ENCODE data around the gene BRAT1. TPM values are rescaled to one million over a fixed set of nuclear protein-coding genes. Genes with fewer than 3 reads are reported as not detected.

Gene BRAT1
- 24.6 TPM for total RNA-seq
- 10 to 100 TPM; 21.4 to 36.6 (median 32.1) TPM for polyA plus RNA-seq

- no peaks in the 10 kb centered on the region for H3K9me3 Mint-ChIP-seq
- Histone ChIP-seq H3K27ac (ENCODE audit: insufficient read depth, low read length, poor library complexity, severe bottlenecking) (peak within 1 kb of the TSS; percentile 90), H3K36me3 (ENCODE audit: control insufficient read depth, insufficient read depth, low read length) (no peaks in the 10 kb centered on the region), H3K4me1 (ENCODE audit: control insufficient read depth, insufficient read depth, low read length, poor library complexity, severe bottlenecking) (peaks cover 44% of the 10 kb centered on the region), H3K9me3 (ENCODE audit: control insufficient read depth in 2 of 2, low read length in 2 of 2) (no peaks in the 10 kb centered on the region), H3K4me3 (ENCODE audit: low read depth, low read length) (peak within 1 kb of the TSS; percentile 59), H3K27me3 (ENCODE audit: control insufficient read depth, insufficient read depth, low read length) (no peaks in the 10 kb centered on the region)
- H3K36me3 Mint-ChIP-seq = no peaks in the 10 kb centered on the region
- peaks cover 0 to 57% (median 28%) of the 10 kb centered on the region in 4 donors for H3K4me1 Mint-ChIP-seq
- H3K27ac Mint-ChIP-seq = peak within 1 kb of the TSS; percentile 75 to 89 (median 85)
- ATAC-seq (ENCODE audit: low read depth in 2 of 2) (peak; percentile 87 to 90), DNase-seq (peak; percentile 91 to 94 (median 92))
- H3K4me3 Mint-ChIP-seq = peak within 1 kb of the TSS; percentile 87 to 95 (median 93)
- H3K27me3 Mint-ChIP-seq = no peaks in the 10 kb centered on the region
These were observed at the start of gene BRAT1 for GRCh38 chr7:2555121-2556052. Gene BRAT1 (minus strand): TSS chr7:2555524. CDS start chr7:2554431, 1,093 bp downstream.

GRCh38 chr7:2604608-2605174, 49.4 kb upstream of the BRAT1 start:
- Histone ChIP-seq H3K27me3 (ENCODE audit: control insufficient read depth, insufficient read depth, low read length) (no peaks in the 10 kb centered on the region), H3K4me1 (ENCODE audit: control insufficient read depth, insufficient read depth, low read length, poor library complexity, severe bottlenecking) (no peaks in the 10 kb centered on the region)

GRCh38 chr7:2603044-2603965, 48.0 kb upstream of the BRAT1 start:
- ATAC-seq (ENCODE audit: low read depth in 2 of 2) = no peak
- Mint-ChIP-seq H3K36me3 (peaks cover 8% of the 10 kb centered on the region), H3K4me1 (peaks cover 0 to 3% (median 0%) of the 10 kb centered on the region in 4 donors), H3K9me3 (no peaks in the 10 kb centered on the region), H3K27ac (peak overlapping the region in 2 of 3 donors; percentile 25 to 69), H3K27me3 (no peaks in the 10 kb centered on the region), H3K4me3 (no peak overlapping the region)
- Histone ChIP-seq H3K4me3 (ENCODE audit: low read depth, low read length) (no peak overlapping the region), H3K27ac (ENCODE audit: insufficient read depth, low read length, poor library complexity, severe bottlenecking) (no peak overlapping the region), H3K4me1 (ENCODE audit: control insufficient read depth, insufficient read depth, low read length, poor library complexity, severe bottlenecking) (no peaks in the 10 kb centered on the region), H3K27me3 (ENCODE audit: control insufficient read depth, insufficient read depth, low read length) (no peaks in the 10 kb centered on the region), H3K36me3 (ENCODE audit: control insufficient read depth, insufficient read depth, low read length) (no peaks in the 10 kb centered on the region), H3K9me3 (ENCODE audit: control insufficient read depth in 2 of 2, low read length in 2 of 2) (no peaks in the 10 kb centered on the region)
- DNase-seq = no peak

More at GRCh38 chr7:2604608-2605174, 49.4 kb upstream of the BRAT1 start:
- Histone ChIP-seq H3K4me3 (ENCODE audit: low read depth, low read length) (no peak overlapping the region), H3K27ac (ENCODE audit: insufficient read depth, low read length, poor library complexity, severe bottlenecking) (no peak overlapping the region), H3K9me3 (ENCODE audit: control insufficient read depth in 2 of 2, low read length in 2 of 2) (no peaks in the 10 kb centered on the region), H3K36me3 (ENCODE audit: control insufficient read depth, insufficient read depth, low read length) (no peaks in the 10 kb centered on the region)
- ATAC-seq (ENCODE audit: low read depth in 2 of 2) (no peak), DNase-seq (no peak)
- Mint-ChIP-seq H3K27me3 (no peaks in the 10 kb centered on the region), H3K36me3 (peaks cover 8% of the 10 kb centered on the region), H3K4me3 (no peak overlapping the region), H3K4me1 (peaks cover 4 to 8% (median 5%) of the 10 kb centered on the region in 4 donors), H3K9me3 (no peaks in the 10 kb centered on the region), H3K27ac (no peak overlapping the region)

GRCh38 chr7:2602406-2603043, 47.2 kb upstream of the BRAT1 start:
- Mint-ChIP-seq H3K4me1 (no peaks in the 10 kb centered on the region), H3K36me3 (peaks cover 8% of the 10 kb centered on the region), H3K9me3 (no peaks in the 10 kb centered on the region), H3K4me3 (no peak overlapping the region), H3K27me3 (no peaks in the 10 kb centered on the region), H3K27ac (no peak overlapping the region)
- H3K4me1 ChIP-seq (ENCODE audit: control insufficient read depth, insufficient read depth, low read length, poor library complexity, severe bottlenecking) = no peaks in the 10 kb centered on the region
- H3K4me3 ChIP-seq (ENCODE audit: low read depth, low read length) = no peak overlapping the region
- peak in 1 of 3 donors; percentile 7 for DNase-seq
- H3K27ac ChIP-seq (ENCODE audit: insufficient read depth, low read length, poor library complexity, severe bottlenecking) = no peak overlapping the region
- no peaks in the 10 kb centered on the region for H3K36me3 ChIP-seq (ENCODE audit: control insufficient read depth, insufficient read depth, low read length)
- no peak for ATAC-seq (ENCODE audit: low read depth in 2 of 2)
- H3K9me3 ChIP-seq (ENCODE audit: control insufficient read depth in 2 of 2, low read length in 2 of 2) = no peaks in the 10 kb centered on the region
- no peaks in the 10 kb centered on the region for H3K27me3 ChIP-seq (ENCODE audit: control insufficient read depth, insufficient read depth, low read length)

- no peak for DNase-seq
- no peak overlapping the region for H3K27ac Mint-ChIP-seq
- no peak overlapping the region for H3K27ac ChIP-seq (ENCODE audit: insufficient read depth, low read length, poor library complexity, severe bottlenecking)
- H3K4me3 Mint-ChIP-seq = no peak overlapping the region
- H3K27me3 ChIP-seq (ENCODE audit: control insufficient read depth, insufficient read depth, low read length) = no peaks in the 10 kb centered on the region
- no peak overlapping the region for H3K4me3 ChIP-seq (ENCODE audit: low read depth, low read length)
- no peaks in the 10 kb centered on the region for H3K9me3 Mint-ChIP-seq
- H3K27me3 Mint-ChIP-seq = no peaks in the 10 kb centered on the region
- H3K4me1 ChIP-seq (ENCODE audit: control insufficient read depth, insufficient read depth, low read length, poor library complexity, severe bottlenecking) = no peaks in the 10 kb centered on the region
- H3K36me3 Mint-ChIP-seq = peaks cover 8% of the 10 kb centered on the region
- H3K9me3 ChIP-seq (ENCODE audit: control insufficient read depth in 2 of 2, low read length in 2 of 2) = no peaks in the 10 kb centered on the region
- no peaks in the 10 kb centered on the region for H3K36me3 ChIP-seq (ENCODE audit: control insufficient read depth, insufficient read depth, low read length)
- ATAC-seq (ENCODE audit: low read depth in 2 of 2) = no peak
- no peaks in the 10 kb centered on the region for H3K4me1 Mint-ChIP-seq
These were observed 46.6 kb upstream of the BRAT1 start for GRCh38 chr7:2601907-2602306.

GRCh38 chr7:2601065-2601464, 45.7 kb upstream of the BRAT1 start:
- H3K27me3 Mint-ChIP-seq = no peaks in the 10 kb centered on the region
- DNase-seq (no peak), ATAC-seq (ENCODE audit: low read depth in 2 of 2) (no peak)
- Histone ChIP-seq H3K4me3 (ENCODE audit: low read depth, low read length) (no peak overlapping the region), H3K36me3 (ENCODE audit: control insufficient read depth, insufficient read depth, low read length) (no peaks in the 10 kb centered on the region), H3K9me3 (ENCODE audit: control insufficient read depth in 2 of 2, low read length in 2 of 2) (no peaks in the 10 kb centered on the region), H3K27me3 (ENCODE audit: control insufficient read depth, insufficient read depth, low read length) (no peaks in the 10 kb centered on the region), H3K4me1 (ENCODE audit: control insufficient read depth, insufficient read depth, low read length, poor library complexity, severe bottlenecking) (no peaks in the 10 kb centered on the region), H3K27ac (ENCODE audit: insufficient read depth, low read length, poor library complexity, severe bottlenecking) (no peak overlapping the region)
- no peaks in the 10 kb centered on the region for H3K9me3 Mint-ChIP-seq
- no peak overlapping the region for H3K4me3 Mint-ChIP-seq
- no peaks in the 10 kb centered on the region for H3K4me1 Mint-ChIP-seq
- H3K36me3 Mint-ChIP-seq = peaks cover 8% of the 10 kb centered on the region
- no peak overlapping the region for H3K27ac Mint-ChIP-seq
